Lower leg skin (tissue), 4 donors: ENCODE results near the gene PGBD1. TPM values are rescaled to one million over a fixed set of nuclear protein-coding genes. Genes with fewer than 3 reads are reported as not detected.

Experiments used
- DNase-seq, 2 donors: peaks; one replicate each; pipeline ENCODE4 v3.0.0-alpha.2; 2019; ENCODE audit warnings: low spot score in 2 of 2
- H3K4me3 ChIP-seq: fragments of 200-600 bp; sonication (generic); 2 replicates; pipeline ENCODE4 v1.5.1; 2017; ENCODE audit warnings: mild to moderate bottlenecking, low read depth; ENCODE audit not compliant: poor library complexity, severe bottlenecking
- CTCF ChIP-seq, 3 donors: fragments of 450-650 bp; IDR thresholded peaks; one replicate each; pipeline ENCODE4 v1.5.1; 2016; ENCODE audit warnings: antibody characterized with exemption in 3 of 3, mild to moderate bottlenecking in 3 of 3, moderate library complexity in 2 of 3
- POLR2A ChIP-seq, 2 donors: fragments of 450-650 bp; IDR thresholded peaks; one replicate each; pipeline ENCODE4 v1.6.1; 2016 to 2017; ENCODE audit warnings: antibody characterized with exemption in 2 of 2, mild to moderate bottlenecking in 1 of 2, moderate library complexity in 1 of 2
- WGBS, 2 donors: methylation state at CpG; one replicate each; pipeline ENCODE4 v1.1.5; 2018; 5-methylcytosine and 5-hydroxymethylcytosine counted together
- intact Hi-C: fragments of 100-400 bp; cut with DNase I; formaldehyde crosslinking; loops from one replicate; pipeline ENCODE4 v1.15.0; 2023; ENCODE audit warnings: low total_unique reads
- total RNA-seq, 4 donors: library from RNA; depleted of rRNA; stranded (reverse); fragments of >200 nt; gene quantifications; one replicate each; pipeline ENCODE4 v1.1.0, GENCODE V29; 2016

Gene PGBD1
- total RNA-seq, 4 donors from 2014 or later: 0.15 to 1.6 (median 1.1) TPM

GRCh38 chr6:28322661-28323060 is 41.3 kb downstream of the PGBD1 start:
- DNase-seq: no peak

GRCh38 chr6:28323813-28324424 is 42.5 kb downstream of the PGBD1 start:
- TF ChIP-seq POLR2A (IDR thresholded peaks at IDR 0.05): no peak
- TF ChIP-seq CTCF (IDR thresholded peaks at IDR 0.05): no peak
- WGBS, 2 donors: 100% methylated on average over 1 of the region's 1 CpG
- H3K4me3 ChIP-seq: no peak overlapping the region
- DNase-seq: no peak
- intact Hi-C loops: no loop called here

More at GRCh38 chr6:28322661-28323060, 41.3 kb downstream of the PGBD1 start:
- TF ChIP-seq CTCF (IDR thresholded peaks at IDR 0.05) (no peak), POLR2A (IDR thresholded peaks at IDR 0.05) (no peak)
- H3K4me3 ChIP-seq: no peak overlapping the region
- 76 to 83% methylated on average over 3 of the region's 3 CpGs for WGBS, 2 donors
- intact Hi-C loops: no loop called here

DNA sequence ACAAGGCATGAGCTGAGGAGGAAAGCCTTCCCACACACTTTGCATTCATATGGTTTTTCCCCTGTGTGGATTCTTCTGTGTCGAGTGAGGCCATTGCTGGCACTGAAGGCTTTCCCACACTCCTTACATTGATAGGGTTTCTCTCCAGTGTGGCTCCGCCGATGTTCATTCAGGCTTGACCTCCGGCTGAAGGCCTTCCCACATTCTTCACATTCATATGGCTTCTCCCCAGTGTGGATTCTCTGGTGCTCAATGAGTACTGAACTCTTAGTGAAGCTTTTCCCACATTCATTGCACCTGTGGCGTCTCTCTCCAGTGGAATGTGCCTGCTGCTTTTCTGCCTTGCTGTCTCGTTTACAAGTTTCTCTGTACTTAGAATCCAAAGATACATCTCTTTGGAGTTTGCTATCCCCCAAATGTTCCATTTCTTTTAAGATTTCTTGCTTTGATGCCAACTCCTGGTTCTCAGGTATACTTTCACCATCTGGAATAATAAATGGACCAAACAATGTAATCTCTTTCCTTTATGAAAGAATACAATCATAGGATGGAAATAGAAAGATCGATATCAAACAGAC is 45.1 kb downstream of the PGBD1 start:
- no peak overlapping the region for H3K4me3 ChIP-seq
- intact Hi-C loops: no loop called here
- TF ChIP-seq CTCF (IDR thresholded peaks at IDR 0.05): no peak
- no peak for TF ChIP-seq POLR2A (IDR thresholded peaks at IDR 0.05)
- 95 to 97% methylated on average over 7 of the region's 7 CpGs for WGBS, 2 donors
- no peak for DNase-seq

DNA sequence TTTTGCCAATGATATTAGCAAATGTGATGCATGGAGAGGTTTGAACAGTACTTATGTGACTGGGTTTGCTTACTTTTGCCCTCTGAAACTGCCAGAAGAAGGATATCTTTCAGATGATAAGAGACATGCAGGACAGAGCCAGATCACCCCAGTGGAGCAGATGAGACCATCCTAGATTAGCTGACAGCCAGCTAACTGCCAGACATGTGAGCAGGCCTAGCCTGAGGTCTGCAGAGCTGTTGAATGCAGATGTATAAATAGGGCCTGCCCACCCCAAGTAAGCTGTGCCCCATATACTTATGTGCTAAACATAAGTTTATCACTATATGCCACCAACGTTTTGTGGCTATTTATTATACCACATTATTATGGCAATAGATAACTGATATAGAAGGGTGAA is 48.7 kb downstream of the PGBD1 start:
- no peak for DNase-seq
- intact Hi-C loops: no loop called here
- 73 to 81% methylated on average over 1 of the region's 1 CpG for WGBS, 2 donors
- H3K4me3 ChIP-seq: no peak overlapping the region
- TF ChIP-seq CTCF (IDR thresholded peaks at IDR 0.05): no peak
- no peak for TF ChIP-seq POLR2A (IDR thresholded peaks at IDR 0.05)

DNA sequence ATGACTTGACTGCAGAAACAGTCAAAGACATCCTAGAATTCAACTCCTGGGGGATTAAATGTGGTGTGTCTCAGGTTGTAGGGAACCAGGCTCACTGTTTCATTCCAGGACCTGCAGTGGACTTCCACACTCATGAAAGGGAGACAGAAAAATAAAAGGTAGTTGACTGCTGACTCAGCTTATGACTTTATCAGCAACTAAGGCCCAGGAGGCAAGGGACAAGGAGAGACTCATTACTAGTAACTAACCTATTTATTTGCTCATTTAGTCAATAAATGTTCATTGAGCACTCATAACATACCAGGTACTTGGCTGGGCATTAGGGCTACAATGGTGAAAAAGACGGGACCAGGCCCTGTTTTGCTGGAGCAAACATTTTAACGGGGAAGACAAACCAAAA is 51.7 kb downstream of the PGBD1 start:
- DNase-seq: no peak
- no peak overlapping the region for H3K4me3 ChIP-seq
- intact Hi-C loops: no loop called here
- TF ChIP-seq POLR2A (IDR thresholded peaks at IDR 0.05): no peak
- no peak for TF ChIP-seq CTCF (IDR thresholded peaks at IDR 0.05)
- 92 to 95% methylated on average over 2 of the region's 2 CpGs for WGBS, 2 donors

GRCh38 chr6:28333599-28334018 is 52.2 kb downstream of the PGBD1 start:
- WGBS, 2 donors: 85 to 87% methylated on average over 1 of the region's 1 CpG
- no peak overlapping the region for H3K4me3 ChIP-seq
- TF ChIP-seq CTCF (IDR thresholded peaks at IDR 0.05) (no peak), POLR2A (IDR thresholded peaks at IDR 0.05) (no peak)
- no peak for DNase-seq
- intact Hi-C loops: no loop called here
